ENCODE measurements around the gene DCP2.

DNA sequence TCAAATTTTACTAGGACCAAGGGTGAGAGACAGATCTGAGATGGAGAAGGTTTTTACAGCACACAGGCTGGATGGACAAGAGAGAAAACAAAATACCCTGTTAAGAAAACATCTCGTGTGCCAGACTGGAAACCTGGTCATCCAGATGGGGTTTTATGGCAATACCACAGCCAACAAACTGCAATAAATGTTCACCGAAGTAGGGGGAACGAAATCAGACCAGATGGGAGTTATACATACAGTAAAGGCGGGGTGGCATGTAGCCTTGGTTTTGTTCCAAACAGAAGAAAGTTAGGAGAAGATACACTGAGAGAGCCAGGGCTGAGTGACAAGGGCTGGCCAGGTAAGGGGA is 63.3 kb downstream of the DCP2 start:
- TF ChIP-seq EP300 (IDR thresholded peaks at IDR 0.05): no peak
- TF ChIP-seq POLR2A (IDR thresholded peaks at IDR 0.05): no peak
- no peak for TF ChIP-seq CTCF (IDR thresholded peaks at IDR 0.05)
- no peak for TF ChIP-seq POLR2AphosphoS5 (IDR thresholded peaks at IDR 0.05)

Data from suprapubic skin (tissue), 4 donors.